ENCODE measurements around the gene PNPLA1.

DNA sequence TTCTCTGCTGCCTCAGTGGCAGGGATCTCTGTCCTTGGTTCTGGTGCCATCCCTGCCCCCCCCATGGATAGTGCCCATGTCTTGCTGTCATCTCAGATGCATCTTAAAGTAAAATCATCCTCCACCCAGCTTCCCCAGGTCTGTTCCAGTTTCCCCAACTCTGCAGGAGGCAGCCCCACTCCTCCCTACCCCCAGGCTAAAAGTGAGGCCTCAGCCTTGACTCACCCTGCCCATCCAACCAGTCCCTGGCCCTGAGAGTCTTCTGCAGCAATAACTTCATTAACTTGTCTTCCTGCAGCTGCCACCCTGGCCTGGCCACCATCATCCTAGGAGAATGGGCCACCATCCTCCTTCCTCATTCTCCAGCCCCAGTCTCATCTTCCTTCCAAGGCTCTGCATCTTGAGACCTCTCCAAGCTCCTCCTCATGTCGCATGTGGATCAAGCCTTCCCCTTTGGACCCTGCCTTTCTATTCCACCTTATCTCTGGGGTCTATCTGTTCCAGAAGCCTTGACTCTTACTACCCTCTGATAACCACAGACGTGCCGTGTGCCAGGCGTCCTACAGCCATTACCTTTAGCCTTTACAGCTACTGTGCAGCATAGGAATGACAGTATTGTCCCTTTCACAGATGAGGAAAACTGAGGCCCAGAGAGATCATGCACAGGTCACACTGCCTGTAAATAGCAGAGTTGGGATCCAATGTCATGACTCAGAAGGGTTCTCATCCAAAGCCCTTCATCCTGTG lies 2.0 kb upstream of the PNPLA1 start:
- TF ChIP-seq, protein P1, sequence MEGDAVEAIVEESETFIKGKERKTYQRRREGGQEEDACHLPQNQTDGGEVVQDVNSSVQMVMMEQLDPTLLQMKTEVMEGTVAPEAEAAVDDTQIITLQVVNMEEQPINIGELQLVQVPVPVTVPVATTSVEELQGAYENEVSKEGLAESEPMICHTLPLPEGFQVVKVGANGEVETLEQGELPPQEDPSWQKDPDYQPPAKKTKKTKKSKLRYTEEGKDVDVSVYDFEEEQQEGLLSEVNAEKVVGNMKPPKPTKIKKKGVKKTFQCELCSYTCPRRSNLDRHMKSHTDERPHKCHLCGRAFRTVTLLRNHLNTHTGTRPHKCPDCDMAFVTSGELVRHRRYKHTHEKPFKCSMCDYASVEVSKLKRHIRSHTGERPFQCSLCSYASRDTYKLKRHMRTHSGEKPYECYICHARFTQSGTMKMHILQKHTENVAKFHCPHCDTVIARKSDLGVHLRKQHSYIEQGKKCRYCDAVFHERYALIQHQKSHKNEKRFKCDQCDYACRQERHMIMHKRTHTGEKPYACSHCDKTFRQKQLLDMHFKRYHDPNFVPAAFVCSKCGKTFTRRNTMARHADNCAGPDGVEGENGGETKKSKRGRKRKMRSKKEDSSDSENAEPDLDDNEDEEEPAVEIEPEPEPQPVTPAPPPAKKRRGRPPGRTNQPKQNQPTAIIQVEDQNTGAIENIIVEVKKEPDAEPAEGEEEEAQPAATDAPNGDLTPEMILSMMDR (IDR thresholded peaks at IDR 0.05; ENCODE audit: low read length): no peak
- TF ChIP-seq EZH2 (optimal IDR thresholded peaks at IDR 0.05; ENCODE audit: low read depth, low read length): no peak
- TF ChIP-seq EZH2phosphoT487 (IDR thresholded peaks at IDR 0.05; ENCODE audit: low read length): no peak
